ENCODE results near the gene C1GALT1.
"Not testable (repeated sequence)": the region's sequence is repeated elsewhere in the genome, so short reads cannot be mapped to it uniquely, and the experiment has no call there.

The C1GALT1 gene

GRCh38 chr7:7235347-7235746 lies 53.0 kb downstream of the C1GALT1 start:
- DNase-seq: no peak

- DNase-seq: no peak
Measured at GRCh38 chr7:7236041-7236440, 53.7 kb downstream of the C1GALT1 start.

- DNase-seq: no peak
Measured at GRCh38 chr7:7237201-7237977, 55.0 kb downstream of the C1GALT1 start.

DNA sequence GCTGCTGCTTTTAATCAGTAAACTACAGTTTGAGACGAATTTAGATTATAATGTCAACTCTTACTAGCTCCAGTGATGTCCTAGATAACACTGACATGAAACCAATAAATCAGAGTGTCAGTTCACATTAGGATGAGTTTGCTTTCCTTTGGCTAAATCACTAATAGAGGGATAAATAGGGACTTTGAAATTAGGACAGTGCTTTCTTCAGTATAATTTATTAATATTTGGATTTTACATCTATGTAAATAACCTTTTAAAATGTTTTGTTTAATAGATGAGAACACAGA lies 55.6 kb downstream of the C1GALT1 start:
- no peak for DNase-seq

GRCh38 chr7:7239346-7239745 lies 57.0 kb downstream of the C1GALT1 start:
- no peak for DNase-seq

- DNase-seq: no peak
Measured at GRCh38 chr7:7242899-7243298, 60.6 kb downstream of the C1GALT1 start.

GRCh38 chr7:7245233-7245632 lies 62.9 kb downstream of the C1GALT1 start:
- not testable (repeated sequence) for DNase-seq

DNA sequence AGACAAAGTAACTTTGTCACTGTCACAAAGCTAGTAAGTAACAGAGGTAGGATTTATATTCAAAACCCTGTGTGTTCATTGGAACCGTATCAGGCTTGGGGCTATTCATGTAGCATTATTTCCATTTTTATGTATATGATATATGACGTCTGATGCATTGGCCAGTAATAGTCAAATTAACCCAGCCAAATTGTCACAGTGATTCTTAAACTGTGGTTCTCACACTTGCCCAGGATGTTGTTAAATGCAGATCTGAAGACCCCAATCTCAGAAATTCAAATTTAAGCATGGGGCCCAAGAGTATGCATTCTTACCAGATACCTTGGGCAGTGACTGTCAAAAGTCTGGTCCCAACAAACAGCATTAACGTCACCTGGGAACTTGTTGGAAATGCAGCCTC lies 63.9 kb downstream of the C1GALT1 start:
- DNase-seq: no peak

DNA sequence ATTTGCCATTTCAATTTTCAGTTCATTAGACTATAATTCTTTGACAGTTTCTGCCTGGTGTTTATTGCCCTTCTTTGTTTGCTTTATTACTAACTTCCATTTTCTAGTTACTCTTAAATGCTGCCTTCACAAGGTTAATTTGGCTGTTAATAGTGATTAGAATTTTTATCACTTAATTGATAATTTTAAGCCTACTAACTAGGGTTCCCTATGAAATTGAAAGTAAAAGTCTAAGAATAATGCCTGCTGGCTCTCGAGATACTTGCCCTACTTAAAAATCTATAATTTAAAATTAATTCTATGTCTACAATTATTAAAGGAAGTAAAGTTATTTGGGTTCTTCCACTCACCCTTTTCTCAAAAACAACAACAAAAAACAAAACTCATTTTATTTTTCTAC lies 65.3 kb downstream of the C1GALT1 start:
- no peak for DNase-seq

DNA sequence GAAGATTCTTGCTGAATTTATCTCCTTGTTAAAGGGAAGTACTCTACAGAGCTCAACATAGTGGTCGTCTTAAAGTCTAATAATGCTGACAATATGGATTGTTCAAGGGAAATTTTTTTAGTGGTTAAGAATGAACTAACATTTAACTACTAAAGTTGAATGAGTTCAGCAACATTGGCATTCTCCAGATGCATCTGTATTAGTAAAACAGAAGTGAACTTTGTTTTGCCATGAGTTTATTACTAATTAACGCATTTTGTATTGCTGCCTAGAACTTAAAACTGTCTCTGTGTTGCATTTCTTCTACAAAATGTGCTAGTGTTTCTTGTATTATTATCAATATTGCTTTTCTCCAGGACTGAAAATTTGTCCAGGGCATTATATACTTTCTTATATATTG lies 67.5 kb downstream of the C1GALT1 start:
- DNase-seq: no peak

DNA sequence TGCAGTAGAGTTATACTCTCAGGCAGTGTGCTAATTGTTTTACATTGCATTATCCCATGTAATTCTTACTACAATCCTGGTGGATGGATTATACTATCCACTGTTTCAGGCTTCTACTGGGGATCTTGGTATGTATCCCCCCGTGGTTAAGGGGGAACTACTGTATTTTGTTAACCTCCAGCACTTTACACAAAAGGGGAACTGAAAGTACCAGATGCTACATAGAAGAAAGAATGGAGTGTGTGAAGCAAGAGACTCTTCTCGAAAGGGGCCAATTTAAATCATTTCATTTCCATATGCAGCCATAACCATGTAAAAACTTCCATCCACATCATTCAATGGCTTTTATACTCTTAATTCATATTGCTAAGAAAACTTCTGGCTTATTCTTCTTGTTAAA lies 69.4 kb downstream of the C1GALT1 start:
- no peak for DNase-seq

DNA sequence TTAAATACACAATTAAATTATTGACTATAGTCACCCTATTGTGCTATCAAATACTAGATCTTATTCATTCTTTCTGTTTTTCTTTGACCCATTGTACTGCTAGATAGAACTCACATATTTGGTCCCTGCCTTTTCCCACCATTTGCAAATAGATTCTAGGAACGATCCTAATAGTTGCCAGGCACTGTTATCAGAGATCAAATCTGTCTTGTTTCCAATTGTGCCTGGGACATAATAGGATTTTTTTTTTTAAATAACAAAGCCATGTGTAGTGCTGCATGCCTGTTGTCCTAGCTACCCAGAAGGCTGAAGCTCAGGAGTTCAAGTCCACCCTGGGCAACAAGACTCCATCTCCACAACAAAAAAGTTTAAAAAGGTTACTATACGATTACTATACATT lies 72.0 kb downstream of the C1GALT1 start:
- no peak for DNase-seq

DNA sequence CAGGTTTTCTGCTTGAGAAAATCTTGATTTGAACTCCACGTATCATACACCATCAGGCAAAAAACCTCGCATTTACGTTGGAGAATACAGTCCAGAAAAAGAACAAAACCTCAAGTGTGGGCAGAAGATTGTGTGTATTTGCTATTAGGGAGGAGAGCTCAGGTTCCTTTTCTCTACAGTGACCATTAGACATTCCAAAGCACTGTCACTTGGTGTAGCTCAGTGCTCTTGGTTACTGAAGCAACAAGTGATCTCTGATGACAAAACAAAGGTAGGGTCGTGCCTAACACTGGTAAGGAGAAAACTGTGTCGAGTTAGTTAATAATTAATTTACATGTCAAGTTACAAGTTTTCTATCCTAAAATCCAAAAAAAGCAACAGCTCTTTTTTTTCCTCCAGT lies 72.6 kb downstream of the C1GALT1 start:
- no peak for DNase-seq

DNA sequence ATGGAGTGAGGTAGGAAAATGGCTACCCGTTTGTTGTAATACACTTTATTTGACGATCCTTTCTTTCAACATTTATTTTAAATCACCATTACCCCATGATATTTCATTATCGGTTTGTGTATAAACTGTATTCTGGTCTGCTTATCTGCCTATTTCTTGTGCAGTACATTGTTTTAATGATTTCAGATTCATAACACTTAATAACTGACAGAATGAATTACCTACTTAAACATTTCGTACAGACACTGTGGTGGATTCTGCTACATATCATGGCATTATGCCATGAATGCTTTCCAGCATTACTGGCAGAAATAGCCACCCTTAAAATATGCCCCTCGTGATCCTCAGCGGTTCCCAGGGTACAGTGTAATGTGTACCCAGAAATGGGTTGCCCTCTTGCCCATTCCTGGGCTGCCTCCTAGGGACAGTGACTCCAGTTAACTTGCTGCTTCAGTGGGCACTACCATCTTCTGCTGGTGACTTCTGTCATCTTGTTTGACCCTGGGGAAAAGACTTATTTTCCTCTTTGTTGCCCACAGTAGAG lies 74.5 kb downstream of the C1GALT1 start:
- DNase-seq: no peak

GRCh38 chr7:7257899-7258692 lies 75.8 kb downstream of the C1GALT1 start:
- DNase-seq: no peak

DNA sequence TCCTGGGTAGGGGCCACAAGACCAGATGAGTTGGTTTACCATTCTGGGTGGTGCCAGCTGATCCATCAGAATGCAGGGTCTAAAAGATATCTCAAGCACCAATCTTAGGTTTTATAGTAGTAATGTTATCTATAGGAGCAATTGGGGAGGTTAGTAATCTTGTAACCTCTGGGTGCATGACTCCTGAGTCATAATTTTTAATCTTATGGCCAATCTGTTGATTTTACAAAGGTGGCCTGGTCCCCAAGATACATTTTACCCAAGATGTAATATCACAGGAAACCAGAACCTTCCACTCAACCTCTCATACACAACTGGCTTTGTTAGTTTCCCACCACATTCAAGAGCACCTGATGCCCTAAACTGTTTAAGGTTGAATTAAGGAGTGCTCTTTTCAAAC lies 79.5 kb downstream of the C1GALT1 start:
- DNase-seq: no peak

- DNase-seq: no peak
Measured at GRCh38 chr7:7263297-7264230, 81.2 kb downstream of the C1GALT1 start.

- no peak for DNase-seq
Measured at GRCh38 chr7:7264306-7265040, 82.1 kb downstream of the C1GALT1 start.

GRCh38 chr7:7265081-7266075 lies 83.0 kb downstream of the C1GALT1 start:
- DNase-seq: no peak

Measured in nucleus accumbens (tissue), 56 donors.